Fibroblast of lung (primary cell): Measurements from ENCODE around the gene OR2V1. TPM values are rescaled to one million over a fixed set of nuclear protein-coding genes. Genes with fewer than 3 reads are reported as not detected.
"Not testable (repeated sequence)": the region's sequence is repeated elsewhere in the genome, so short reads cannot be mapped to it uniquely, and the experiment has no call there.

Source experiments
- DNase-seq, 2 donors: peaks; one replicate each; pipeline versions ENCODE4 v3.0.0 to v3.0.0-alpha.2; 2010; ENCODE audit warnings: low read depth in 2 of 2
- H2AFZ ChIP-seq: 2 replicates; pipeline ENCODE4 v1.5.1; 2012; ENCODE audit warnings: low read length, control low read depth, inconsistent platforms
- H3K27ac ChIP-seq: 2 replicates; pipeline ENCODE4 v1.5.1; 2011; ENCODE audit warnings: low read length, control low read depth; ENCODE audit not compliant: insufficient read depth
- H3K27me3 ChIP-seq: 2 replicates; pipeline ENCODE4 v1.5.1; 2011; ENCODE audit warnings: mild to moderate bottlenecking, low read length; ENCODE audit not compliant: control insufficient read depth, insufficient read depth
- H3K36me3 ChIP-seq: 2 replicates; pipeline ENCODE4 v1.5.1; 2011; ENCODE audit warnings: low read length; ENCODE audit not compliant: control insufficient read depth, insufficient read depth
- H3K4me1 ChIP-seq: 2 replicates; pipeline ENCODE4 v1.5.1; 2011; ENCODE audit warnings: low read length; ENCODE audit not compliant: control insufficient read depth, insufficient read depth; ENCODE audit errors: extremely low read depth
- H3K4me2 ChIP-seq: 2 replicates; pipeline ENCODE4 v1.5.1; 2011; ENCODE audit warnings: low read length, control low read depth; ENCODE audit not compliant: insufficient read depth; ENCODE audit errors: extremely low read depth
- H3K4me3 ChIP-seq, 4 experiments: fragments of 200-600 bp in 1 of 4; sonication (generic) in 1 of 4; replicated peaks in 1 of 4; 2 replicates each; pipeline ENCODE4 v1.5.1; 2011 to 2016; ENCODE audit warnings: low read length in 4 of 4, low read depth in 3 of 4, mild to moderate bottlenecking in 3 of 4, control low read depth in 2 of 4, inconsistent platforms in 1 of 4, mixed read lengths in 1 of 4; ENCODE audit not compliant: insufficient read depth in 1 of 4; ENCODE audit errors: control extremely low read depth in 1 of 4
- H3K79me2 ChIP-seq: 2 replicates; pipeline ENCODE4 v1.5.1; 2012; ENCODE audit warnings: mild to moderate bottlenecking, low read length, inconsistent platforms; ENCODE audit not compliant: control insufficient read depth, insufficient read depth
- H3K9ac ChIP-seq: 2 replicates; pipeline ENCODE4 v1.5.1; 2011; ENCODE audit warnings: mild to moderate bottlenecking, low read length, control low read depth; ENCODE audit not compliant: insufficient read depth
- H3K9me3 ChIP-seq: 2 replicates; pipeline ENCODE4 v1.5.1; 2012; ENCODE audit warnings: low read depth, low read length; ENCODE audit not compliant: control insufficient read depth, insufficient read depth
- H4K20me1 ChIP-seq: 2 replicates; pipeline ENCODE4 v1.5.1; 2011; ENCODE audit warnings: low read length; ENCODE audit not compliant: control insufficient read depth, insufficient read depth; ENCODE audit errors: extremely low read depth
- EZH2 ChIP-seq: IDR thresholded peaks from 2 replicates; pipeline ENCODE4 v1.5.1; 2012; ENCODE audit warnings: low read length, control low read depth, mild to moderate bottlenecking; ENCODE audit errors: missing control alignments
- polyA minus RNA-seq: library from RNA; depleted of rRNA, polyadenylated mRNA; stranded (reverse); fragments of >200 nt; gene quantifications from 2 replicates; pipeline ENCODE4 v1.2.3, GENCODE V29; 2011; ENCODE audit warnings: low replicate concordance
- polyA plus RNA-seq, 2 donors: library from polyadenylated mRNA; depleted of rRNA in 1 of 2; stranded (reverse) in 1 of 2; unstranded in 1 of 2; fragments of >200 nt; gene quantifications; 2 replicates each; pipeline ENCODE4 v1.2.1, GENCODE V29; 2011 to 2012; ENCODE audit warnings: missing spikeins in 1 of 2
- total RNA-seq: library from RNA; depleted of rRNA; stranded (reverse); fragments of >200 nt; gene quantifications from 2 replicates; pipeline ENCODE4 v1.2.1, GENCODE V29; 2014
- TF ChIP-seq, protein P1 (sequence below), 2 donors: IDR thresholded peaks in 1 of 2; conservative IDR thresholded peaks in 1 of 2; 1 replicate in 1 of 2; 2 replicates in 1 of 2; pipeline ENCODE4 v1.5.1; 2011 to 2012; ENCODE audit warnings: low read length in 2 of 2, control low read depth in 1 of 2, inconsistent platforms in 1 of 2, low read depth in 1 of 2, mild to moderate bottlenecking in 1 of 2

OR2V1 gene, protein sequence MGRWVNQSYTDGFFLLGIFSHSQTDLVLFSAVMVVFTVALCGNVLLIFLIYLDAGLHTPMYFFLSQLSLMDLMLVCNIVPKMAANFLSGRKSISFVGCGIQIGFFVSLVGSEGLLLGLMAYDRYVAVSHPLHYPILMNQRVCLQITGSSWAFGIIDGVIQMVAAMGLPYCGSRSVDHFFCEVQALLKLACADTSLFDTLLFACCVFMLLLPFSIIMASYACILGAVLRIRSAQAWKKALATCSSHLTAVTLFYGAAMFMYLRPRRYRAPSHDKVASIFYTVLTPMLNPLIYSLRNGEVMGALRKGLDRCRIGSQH
- total RNA-seq: not detected in 2 replicates
- not detected in 2 replicates for polyA plus RNA-seq
- polyA plus RNA-seq (2012): not detected in 2 replicates
- polyA minus RNA-seq: not detected in 2 replicates

DNA sequence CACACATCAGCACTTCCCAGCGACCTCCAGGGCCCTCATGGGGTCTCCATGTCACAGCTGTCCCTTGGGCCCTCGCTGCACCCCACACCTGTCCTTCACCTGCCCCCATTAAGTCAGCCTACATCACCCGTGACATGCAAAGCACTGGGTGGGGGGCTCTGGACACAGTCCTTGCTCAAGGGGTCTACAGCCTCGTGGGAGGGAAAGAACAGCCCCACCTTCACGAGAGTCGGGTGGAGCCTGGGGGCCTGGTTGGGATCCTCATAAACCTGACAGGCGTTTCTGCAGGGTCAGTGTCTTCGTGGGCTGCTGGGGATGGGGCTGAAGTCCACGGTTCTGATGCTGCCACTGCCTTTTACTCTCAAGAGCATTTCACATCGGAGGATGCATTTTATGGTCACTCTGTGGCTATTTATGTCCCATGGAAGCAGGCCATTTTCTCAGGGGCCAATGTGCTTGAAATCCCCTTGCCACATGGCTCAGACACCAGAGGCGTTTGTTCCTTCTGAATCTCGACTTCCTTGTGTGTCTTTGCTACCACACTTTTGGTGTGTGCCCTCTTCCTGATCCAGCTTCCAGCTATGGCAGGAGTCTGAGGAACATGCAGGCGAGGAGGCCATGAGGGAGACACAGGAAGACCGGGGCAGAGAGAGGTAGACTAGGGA is at the start of gene OR2V1:
TSS of gene OR2V1 (minus strand) at position 338 of the 665 bp plus-strand sequence. CDS start 5,865 bp downstream, outside the sequence.
- Histone ChIP-seq H3K27me3 (peaks cover 3% of the 10 kb centered on the region), H3K4me3 (no peak within 1 kb of the TSS), H3K27ac (no peak within 1 kb of the TSS), H3K9ac (no peak within 1 kb of the TSS), H3K9me3 (no peaks in the 10 kb centered on the region), H2AFZ (no peak within 1 kb of the TSS), H3K36me3 (no peaks in the 10 kb centered on the region), H3K79me2 (no peaks in the 10 kb centered on the region), H3K4me1 (peaks cover 2% of the 10 kb centered on the region), H4K20me1 (no peaks in the 10 kb centered on the region), H3K4me2 (no peak within 1 kb of the TSS)
- no peak for DNase-seq
- no peak for TF ChIP-seq EZH2
- TF ChIP-seq, protein P1, sequence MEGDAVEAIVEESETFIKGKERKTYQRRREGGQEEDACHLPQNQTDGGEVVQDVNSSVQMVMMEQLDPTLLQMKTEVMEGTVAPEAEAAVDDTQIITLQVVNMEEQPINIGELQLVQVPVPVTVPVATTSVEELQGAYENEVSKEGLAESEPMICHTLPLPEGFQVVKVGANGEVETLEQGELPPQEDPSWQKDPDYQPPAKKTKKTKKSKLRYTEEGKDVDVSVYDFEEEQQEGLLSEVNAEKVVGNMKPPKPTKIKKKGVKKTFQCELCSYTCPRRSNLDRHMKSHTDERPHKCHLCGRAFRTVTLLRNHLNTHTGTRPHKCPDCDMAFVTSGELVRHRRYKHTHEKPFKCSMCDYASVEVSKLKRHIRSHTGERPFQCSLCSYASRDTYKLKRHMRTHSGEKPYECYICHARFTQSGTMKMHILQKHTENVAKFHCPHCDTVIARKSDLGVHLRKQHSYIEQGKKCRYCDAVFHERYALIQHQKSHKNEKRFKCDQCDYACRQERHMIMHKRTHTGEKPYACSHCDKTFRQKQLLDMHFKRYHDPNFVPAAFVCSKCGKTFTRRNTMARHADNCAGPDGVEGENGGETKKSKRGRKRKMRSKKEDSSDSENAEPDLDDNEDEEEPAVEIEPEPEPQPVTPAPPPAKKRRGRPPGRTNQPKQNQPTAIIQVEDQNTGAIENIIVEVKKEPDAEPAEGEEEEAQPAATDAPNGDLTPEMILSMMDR (conservative IDR thresholded peaks at IDR 0.05 in 1 of 2, IDR thresholded peaks at IDR 0.05 in 1 of 2; ENCODE audit: low read depth in 1 of 2, low read length in 2 of 2): no peak

DNA sequence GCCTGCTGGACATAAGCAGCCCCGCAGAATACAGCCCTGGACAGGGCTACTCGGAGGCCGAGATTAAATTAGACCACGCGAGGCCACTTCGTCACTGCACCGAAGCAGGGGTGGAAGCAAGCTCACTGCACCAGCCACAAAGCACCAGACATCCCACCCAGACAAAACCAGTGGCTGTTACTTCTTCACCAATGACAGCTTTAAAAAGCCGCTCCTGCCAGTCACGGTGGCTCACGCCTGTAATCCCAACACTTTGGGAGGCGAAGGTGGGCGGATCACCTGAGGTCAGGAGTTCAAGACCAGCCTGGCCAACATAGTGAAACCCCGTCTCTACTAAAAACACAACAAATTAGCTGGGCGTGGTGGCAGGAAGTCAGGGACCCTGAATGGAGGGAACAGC is 46.6 kb upstream of the OR2V1 start:
- not testable (repeated sequence) for H3K27me3 ChIP-seq, H3K4me1 ChIP-seq, H2AFZ ChIP-seq, H3K4me3 ChIP-seq, H3K9ac ChIP-seq, H3K9me3 ChIP-seq, H3K27ac ChIP-seq, H4K20me1 ChIP-seq, H3K79me2 ChIP-seq, H3K4me2 ChIP-seq, H3K36me3 ChIP-seq, DNase-seq

DNA sequence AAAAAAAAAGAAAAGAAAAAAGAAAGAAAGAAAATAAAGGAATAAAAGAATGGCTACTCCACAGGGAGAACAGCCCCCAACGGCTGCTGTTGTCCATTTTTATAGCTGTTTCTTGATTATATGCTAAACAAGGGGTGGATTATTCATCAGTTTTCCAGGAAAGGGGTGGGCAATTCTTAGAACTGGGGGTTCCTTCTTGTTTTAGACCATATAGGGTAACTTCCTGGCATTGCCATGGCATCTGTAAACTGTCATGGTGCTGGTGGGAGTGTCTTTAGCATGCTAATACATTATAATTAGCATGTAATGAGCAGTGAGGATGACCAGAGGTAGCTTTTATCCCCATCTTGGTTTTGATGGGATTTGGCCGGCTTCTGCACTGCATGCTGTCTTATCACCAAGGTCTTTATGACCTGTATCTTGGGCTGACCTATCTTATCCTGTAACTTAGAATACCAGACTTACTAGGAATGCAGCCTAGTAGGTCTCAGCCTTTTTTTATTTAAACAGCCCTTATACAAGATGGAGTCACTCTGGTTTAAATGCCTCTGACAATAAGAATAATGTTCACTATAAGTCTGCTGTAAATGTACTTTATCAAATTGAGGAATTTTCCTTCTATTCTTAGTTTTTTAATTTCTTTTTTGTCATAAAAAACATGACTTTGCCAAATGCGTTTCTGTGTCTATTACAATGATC is 45.4 kb upstream of the OR2V1 start:
- Histone ChIP-seq H3K36me3 (no peaks in the 10 kb centered on the region), H4K20me1 (no peaks in the 10 kb centered on the region), H2AFZ (no peak overlapping the region), H3K79me2 (no peaks in the 10 kb centered on the region), H3K4me2 (no peak overlapping the region), H3K9ac (no peak overlapping the region), H3K27me3 (no peaks in the 10 kb centered on the region), H3K27ac (no peak overlapping the region), H3K4me3 (no peak overlapping the region), H3K9me3 (no peaks in the 10 kb centered on the region), H3K4me1 (no peaks in the 10 kb centered on the region)
- DNase-seq: no peak
- TF ChIP-seq EZH2: no peak
- TF ChIP-seq, protein P1 (conservative IDR thresholded peaks at IDR 0.05 in 1 of 2, IDR thresholded peaks at IDR 0.05 in 1 of 2; ENCODE audit: low read depth in 1 of 2, low read length in 2 of 2): no peak
